Measurements from ENCODE around the gene FIS1.
"Not testable (repeated sequence)": the region's sequence is repeated elsewhere in the genome, so short reads cannot be mapped to it uniquely, and the experiment has no call there.

Gene FIS1

DNA sequence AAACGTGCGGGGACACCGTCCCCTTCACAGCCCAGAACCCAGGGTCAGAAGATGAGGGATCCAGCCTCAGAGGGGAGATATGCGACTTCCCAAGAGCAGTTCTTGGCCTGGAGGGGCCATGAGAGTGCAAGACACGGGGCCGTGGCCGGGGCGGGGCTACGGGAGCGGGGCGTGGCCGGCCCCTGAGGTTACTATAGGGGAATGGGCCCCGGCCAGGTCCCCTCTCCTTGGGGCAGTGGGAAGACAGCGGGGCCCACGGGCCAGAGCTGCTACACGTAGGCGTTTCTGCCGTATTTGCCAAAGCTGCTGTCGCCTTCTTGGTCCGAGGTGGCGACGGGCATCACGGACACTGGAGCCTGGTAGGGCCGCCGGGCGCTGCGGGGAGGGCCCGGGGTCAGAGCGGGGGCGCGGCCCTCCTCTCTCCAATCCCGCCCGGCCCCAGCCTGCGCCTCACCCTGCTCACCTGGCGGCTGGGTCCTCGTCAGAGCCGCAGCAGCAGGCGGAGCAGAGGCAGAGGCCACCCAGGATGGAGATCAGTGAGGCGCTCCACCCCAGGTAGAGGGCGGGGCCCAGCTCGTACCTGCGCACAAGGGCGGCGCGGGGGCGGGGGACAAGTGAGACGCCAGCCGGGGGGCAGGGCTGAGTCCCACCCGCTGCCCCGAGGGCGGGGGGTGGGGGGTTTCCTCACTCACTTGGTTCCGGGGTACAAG lies 12.6 kb downstream of the FIS1 start:
- no peak for DNase-seq

DNA sequence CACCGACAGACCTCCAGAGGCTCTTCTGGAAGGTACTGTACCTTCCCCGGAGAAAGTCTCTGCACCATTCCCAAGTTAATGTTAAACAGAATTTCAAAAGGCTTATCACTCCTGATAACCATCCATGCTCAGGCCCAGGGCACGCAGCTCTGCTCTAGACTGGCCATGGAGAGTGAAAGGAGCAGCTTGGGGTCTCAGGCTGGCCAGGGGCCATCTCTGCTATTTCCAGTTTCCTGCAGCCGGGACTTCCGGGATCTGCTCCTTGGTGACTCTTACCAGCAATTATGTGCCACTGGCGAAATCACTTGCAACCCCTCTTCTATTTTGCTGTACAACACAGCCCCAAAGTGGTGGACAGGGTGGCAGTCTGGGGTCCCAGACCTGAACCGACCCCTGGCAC lies 13.2 kb downstream of the FIS1 start:
- no peak for DNase-seq

DNA sequence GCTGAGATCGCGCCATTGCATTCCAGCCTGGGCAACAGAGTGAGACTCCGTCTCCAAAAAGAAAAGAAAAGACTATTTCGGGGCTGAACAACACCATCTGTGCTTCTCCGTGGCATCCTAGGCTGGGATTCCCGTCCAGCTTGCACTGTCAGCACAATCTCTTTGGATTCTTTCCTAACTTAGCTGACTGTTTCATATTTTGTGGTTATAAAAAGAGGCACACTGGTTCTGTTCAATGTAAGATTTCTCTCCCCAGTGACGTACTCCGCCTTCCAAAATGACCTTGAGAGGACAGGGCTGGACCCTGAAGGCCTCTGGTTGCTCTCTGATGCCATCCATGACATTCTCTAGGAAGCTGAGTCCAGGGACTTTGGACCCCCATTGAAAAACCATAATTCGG lies 18.2 kb downstream of the FIS1 start:
- no peak for DNase-seq

DNA sequence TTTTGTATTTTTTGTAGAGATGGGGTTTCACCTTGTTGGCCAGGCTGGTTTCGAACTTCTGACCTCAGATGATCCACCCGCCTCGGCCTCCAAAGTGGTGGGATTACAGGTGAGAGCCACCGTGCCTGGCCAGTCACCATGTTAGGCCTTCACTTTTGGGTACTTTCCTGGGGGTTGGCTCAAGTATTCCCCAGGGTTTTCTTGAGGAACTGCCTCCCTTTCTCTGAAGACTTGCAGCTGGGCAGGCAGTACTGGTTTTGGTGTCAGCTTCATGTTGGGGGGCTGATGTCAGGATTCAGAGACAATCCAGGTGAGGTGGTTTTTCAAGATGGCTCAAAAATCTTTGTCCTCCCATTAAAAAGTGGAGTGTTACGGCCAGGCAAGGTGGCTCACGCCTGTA lies 19.2 kb downstream of the FIS1 start:
- no peak for DNase-seq

DNA sequence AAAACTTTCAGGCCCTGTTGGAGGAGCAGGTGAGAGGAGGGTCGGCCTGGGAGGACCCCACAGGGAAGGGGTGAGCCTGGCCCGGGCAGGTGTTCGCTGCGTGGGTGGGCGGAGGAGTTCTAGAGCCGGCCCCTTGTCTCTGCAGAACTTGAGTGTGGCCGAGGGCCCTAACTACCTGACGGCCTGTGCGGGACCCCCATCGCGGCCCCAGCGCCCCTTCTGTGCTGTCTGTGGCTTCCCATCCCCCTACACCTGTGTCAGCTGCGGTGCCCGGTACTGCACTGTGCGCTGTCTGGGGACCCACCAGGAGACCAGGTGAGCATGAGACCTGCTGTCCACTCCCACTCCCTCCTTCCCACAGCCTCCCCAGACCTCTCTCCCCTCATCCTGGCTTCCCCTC lies 21.4 kb downstream of the FIS1 start:
- no peak for DNase-seq

DNA sequence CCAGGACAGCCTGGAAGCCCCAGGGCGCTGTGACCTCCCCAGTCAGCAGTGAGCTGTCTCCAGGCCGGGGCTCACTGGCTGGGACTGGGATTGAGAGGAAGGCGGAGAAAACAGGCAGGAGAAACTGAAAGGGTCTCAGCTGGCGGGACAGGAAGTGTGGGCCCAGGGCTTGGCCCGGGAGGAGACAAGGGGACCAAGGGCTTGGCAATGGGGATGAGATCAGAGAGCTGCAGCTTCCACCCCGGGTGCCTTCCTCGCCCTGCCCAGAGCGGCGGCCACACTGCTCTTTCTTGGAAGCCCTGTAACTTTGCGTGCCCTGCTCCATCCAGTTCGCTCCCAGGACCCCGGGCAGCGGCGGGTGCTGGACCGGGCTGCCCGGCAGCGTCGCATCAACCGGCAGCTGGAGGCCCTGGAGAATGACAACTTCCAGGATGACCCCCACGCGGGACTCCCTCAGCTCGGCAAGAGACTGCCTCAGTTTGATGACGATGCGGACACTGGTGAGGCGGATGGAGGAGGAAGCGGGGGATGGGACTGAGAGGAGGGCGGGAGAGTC lies 22.5 kb downstream of the FIS1 start:
- DNase-seq: no peak

DNA sequence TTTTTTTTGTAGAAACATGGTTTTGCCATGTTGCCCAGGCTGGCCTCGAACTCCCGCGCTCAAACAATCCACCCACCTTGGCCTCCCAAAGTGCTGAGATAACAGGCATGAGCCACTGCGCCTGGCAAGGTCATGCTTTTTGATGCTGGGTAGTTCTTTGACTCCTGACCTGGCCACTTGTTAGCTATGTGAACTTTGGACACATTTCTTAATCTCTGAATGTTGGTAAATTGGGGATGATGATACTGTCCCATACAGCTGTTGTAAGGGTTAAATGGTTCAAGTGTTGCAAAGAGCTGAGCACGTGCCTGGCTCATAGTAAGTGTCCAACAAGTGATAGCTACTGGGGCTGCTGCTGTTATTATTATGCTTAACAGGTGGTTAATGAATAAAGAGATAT lies 24.6 kb downstream of the FIS1 start:
- DNase-seq: no peak

DNA sequence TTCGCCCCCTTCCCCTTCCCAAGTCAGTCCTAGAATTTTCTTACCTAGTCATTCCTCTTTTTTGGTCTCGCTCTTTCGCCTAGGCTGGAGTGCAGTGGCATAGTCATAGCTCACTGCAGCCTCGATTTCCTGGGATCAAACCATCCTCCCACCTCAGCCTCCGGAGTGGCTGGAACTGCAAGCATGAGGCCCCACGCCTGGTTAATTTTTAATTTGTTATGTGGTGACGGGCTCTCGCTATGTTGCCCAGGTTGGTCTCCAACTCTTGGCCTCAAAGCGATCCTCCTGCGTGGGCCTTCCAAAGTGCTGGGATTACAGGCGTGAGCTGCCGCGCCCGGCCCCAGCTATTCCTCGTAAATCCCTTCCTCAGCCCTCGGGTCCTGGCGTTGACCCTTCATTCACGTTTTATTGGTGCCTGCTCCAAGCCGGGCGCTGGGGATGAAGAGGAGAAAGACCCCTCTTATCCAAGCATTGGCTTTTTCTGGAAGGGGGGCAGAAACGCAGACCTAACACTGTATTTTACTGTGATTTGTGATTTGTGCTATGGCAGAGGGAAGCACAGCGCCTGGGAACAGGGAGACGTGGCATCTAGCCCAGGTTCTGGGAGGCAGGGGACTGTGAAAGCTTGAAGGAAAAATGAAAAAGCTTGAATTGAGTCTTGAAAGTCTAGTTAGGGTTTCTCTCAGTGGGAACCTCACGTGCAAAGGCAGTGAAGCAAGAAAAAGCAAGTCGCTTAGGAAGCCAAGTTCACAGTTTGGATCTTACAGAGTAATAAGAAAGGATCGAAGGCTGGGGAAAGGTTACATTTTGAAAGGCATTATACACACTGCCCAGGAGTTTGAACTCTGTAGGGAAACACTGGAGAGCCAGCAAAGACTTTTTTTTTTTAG lies 26.4 kb downstream of the FIS1 start:
- no peak for DNase-seq

DNA sequence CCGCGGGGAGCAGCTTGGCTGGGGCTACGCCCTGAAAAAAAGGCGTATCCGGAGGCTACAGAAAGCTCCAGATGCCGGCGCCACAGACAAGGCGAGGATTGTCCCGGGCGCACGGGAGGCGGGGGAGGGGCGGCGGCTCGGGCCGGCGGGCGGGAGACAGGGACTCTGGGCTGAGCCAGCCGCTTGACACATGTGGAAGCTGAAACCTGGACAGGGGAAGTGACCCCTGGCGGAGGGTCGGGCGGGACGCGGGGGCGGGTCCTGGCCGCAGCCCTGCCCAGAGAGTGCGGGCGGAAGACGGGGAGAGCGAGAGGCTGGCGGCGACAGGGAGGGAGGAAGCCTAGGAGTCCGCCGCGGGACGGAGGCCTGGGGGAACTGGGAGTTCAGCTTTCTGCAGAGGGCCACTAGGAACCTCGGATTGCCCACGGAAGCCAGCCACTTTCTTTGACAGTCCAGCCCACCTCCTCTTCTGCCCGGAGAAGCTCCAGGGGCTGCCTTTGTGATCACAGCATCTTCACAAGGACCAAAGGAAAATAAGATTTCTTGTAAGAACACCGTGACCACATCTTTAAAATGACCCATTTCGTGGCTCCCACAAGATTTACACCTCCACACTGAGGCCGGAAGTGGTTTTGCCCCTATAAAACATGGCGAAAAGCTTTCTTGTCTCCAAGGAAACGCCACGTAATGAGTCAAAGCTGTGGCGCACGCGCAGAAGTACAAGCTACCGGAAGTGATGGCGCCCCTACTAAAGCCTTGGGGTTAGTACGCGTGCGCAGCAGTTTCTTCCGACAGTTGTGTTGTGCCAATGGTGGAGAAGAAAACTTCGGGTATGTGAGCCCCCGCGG lies 27.3 kb downstream of the FIS1 start, which contains the start of the genes PLOD3 and ZNHIT1:
PLOD3 (minus strand) TSS at position 194 of the 848 bp plus-strand sequence. CDS start 307 bp downstream, outside the sequence.
ZNHIT1 (plus strand) TSS at position 778 of the 848 bp plus-strand sequence; CDS start at position 809, 31 bp downstream.
- DNase-seq: peak; percentile 94

DNA sequence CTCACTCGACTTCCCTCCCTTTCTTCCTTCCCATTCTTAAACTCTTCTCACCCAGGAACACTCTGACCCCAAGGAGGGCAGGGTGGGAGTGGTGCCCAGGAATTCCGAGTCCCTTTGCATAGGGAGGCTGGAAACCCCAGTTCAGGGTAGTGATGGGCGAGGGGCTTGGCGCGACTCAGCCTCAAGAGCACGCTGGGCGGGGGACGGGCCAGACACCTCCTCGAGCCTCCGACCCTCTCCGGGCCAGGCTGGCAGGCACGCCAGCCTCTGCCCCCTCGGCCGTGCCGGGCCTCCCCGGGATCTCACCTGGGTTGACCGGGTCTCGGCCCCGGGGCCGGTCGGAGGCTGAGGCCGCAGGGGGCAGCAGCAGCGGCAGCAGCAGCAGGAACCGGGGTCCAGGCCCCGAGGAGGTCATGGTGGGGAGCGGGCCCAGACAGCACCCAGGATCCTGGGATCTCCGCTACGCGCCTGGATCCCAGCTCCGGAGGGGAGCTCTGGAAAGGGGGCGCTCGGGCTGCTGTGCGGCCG lies 28.0 kb downstream of the FIS1 start:
- DNase-seq: no peak

DNA sequence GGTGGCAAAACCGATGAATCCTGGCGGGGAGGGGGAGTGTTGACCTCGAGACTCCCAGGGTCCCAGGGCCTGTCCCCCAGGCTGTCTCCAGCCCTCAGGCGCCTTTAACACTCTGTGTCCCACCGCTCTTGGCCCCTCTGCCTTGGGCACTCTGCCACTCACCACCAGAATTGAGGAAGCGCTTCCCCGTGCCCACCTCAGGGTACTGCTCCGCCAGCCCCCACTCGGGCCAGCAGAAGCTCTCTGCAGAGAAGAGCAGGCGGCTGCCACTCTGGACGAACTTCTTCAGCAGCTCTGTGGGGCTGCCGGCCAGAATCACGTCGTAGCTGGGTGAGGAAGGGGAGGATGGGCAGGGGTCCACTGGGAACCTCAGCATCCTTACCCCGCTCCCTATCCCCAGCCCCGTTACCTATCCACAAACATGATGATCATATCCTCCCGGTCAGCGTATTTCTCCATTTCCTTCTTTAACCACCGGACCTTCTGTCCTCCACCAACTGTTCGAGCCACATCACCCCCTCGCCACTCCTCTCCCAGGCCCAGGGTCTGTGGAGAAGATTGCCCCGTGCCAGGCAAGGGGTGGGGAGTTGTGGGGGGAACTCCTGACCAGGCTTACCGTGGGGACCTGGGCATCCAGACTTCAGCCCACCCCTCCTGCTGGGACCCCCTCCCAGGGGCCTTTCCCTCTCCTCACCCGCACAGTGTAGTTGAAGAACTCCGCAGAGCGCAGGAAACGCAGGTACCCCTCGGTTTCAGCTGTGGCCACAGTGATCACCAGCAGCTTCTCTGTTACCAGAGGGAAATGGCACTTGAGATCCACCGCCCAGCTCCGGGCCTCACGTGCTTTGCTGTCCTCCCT lies 28.7 kb downstream of the FIS1 start:
- no peak for DNase-seq

DNA sequence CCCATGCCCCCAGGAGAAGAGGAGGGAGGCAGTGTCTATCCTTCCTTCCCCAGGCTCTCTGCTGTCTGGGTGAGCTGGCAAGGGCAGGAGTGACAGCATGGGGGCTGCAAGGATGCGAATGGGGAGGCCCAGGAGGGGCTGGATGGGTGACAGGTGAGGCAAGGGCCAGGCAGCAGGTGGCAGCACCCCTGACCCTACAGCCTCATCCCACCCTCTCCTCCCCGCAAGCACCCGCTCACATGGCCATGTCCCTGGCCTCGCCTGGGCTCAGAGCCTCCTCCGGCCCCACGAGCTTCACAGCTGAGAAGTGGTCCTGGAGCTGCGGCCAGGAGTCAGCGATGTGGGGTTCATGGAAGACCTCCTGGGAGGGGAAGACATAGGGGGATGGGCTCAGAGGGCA lies 32.9 kb downstream of the FIS1 start:
- no peak for DNase-seq

DNA sequence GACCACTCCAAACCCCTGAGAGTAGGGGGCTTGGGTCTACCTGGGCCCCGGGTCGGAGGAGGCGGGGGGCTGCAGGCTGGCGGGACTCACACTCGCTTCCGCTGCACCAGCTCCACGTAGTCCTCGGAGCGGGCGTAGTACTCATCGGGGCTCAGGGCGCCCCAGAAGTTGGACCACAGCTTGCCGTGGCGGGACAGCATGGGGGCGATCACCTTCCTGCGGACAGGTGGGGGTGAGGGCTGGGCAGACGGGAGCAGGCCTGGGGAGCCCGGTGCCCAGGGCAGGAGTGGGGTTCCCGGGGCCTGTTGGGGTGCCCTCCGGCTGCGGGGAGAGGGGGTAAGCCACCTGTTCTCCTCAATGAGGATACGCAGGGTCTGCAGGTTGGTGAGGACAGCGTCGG lies 33.4 kb downstream of the FIS1 start:
- DNase-seq: no peak

DNA sequence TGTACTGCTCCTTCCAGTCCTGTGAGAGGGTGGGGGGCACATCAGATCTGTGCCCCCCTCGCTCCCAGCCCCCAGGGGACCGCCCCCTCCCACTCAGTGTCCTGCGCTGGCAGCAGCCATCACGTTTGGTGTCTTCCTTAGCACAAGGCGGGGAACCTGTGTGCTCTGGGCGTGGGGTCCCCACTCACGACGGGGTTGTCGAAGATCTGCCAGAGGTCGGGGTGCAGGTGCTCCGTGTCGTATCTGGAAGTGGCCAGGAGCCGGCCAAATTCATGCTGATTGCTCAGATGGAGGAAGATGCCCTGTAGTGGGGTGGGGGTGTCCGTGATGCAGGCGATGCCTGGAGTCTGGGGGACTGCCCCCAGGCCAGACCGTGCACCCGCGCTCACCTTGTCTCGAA lies 34.7 kb downstream of the FIS1 start:
- no peak for DNase-seq

DNA sequence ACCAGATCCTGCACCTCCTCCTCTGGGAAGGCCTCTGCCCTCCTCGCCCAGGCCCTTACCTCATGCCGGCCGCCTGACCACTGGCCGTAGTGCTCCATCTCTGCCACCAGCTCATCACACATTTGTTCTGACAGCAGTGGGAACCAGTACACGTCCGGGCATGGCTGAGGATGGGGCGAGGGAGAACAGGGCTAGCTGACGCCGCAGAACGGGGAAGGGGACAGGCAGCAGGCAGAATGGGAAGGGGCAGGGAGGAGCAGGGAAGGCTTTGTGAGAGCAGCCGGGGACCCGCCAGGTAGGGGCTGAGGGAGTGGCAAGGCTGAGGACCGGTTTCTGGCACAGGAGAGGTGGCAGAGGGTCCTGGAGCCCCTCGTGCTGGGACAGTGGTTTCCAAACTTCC lies 36.1 kb downstream of the FIS1 start:
- DNase-seq: no peak

DNA sequence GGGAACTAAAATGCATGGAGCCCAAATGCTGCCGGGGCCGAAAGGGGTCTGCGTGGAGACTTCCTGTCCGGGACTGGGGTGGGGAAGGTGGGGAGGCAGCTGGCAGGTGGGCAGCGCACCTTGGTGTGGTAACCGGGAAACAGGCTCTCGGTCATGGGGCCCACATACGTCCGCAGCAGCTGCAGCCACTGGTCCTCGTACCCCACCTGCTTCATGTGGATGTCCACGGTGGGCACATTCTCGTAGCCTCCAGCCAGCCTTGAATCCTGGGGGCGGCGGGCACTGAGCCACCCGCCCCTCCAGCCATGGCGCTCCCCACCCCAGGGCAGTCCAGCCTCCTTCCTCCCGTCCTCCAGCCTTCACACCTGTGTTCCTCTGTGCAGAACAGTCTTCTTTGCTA lies 37.4 kb downstream of the FIS1 start:
- no peak for DNase-seq

DNA sequence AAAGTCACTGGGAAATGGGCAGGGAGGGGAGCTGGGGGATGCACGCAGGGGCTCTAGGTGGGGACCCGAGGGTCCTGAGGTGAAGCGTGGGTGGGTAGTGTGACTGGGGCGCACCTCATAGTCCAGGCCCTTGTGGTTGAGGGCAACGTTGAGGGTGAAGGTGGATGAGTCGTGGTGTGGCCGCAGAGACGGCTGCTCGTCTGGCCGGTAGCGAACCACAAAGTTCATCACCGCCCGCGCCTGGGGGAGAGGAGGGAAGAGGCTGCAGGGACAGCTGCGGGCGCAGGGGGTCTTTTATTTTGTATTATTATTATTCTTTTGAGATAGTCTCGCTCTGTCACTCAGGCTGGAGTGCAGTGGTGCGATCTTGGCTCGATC lies 38.2 kb downstream of the FIS1 start:
- DNase-seq: no peak

DNA sequence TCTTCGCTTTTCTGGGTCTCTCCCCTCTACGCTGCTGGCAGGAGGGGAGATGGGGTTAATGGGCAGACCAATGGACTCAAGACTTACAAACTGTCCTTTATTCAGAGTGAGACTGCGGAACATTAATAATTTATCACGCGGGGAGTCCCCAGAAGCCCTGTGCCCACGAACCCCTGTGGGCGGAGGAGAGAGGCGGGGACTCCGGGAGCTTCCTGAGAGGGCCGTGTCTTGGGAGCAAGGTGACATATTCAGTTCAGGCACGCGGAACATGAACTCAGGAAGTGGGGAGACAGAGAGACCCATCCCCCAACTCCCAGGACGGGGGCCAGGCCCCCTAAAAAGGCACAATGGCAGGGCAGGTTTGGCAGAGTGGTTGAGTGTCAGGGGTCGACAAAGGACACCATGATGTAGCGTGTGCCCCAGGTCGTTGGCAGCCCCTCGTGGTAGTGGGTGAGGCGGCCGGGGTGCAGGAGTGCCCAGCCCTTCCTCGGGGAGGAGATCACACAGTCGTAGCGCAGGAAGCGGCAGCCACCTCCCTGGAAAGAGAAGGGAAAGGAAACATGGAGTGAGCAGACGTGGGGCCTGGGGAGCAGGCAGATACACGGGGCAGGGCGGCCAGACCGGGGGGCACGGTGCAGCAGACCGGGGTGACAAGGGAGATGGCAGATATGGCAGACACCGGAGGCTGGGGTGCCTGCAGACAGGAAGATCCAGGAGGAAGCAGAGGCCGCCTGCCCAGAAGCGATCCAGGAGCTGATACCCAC lies 38.8 kb downstream of the FIS1 start:
- DNase-seq: no peak

DNA sequence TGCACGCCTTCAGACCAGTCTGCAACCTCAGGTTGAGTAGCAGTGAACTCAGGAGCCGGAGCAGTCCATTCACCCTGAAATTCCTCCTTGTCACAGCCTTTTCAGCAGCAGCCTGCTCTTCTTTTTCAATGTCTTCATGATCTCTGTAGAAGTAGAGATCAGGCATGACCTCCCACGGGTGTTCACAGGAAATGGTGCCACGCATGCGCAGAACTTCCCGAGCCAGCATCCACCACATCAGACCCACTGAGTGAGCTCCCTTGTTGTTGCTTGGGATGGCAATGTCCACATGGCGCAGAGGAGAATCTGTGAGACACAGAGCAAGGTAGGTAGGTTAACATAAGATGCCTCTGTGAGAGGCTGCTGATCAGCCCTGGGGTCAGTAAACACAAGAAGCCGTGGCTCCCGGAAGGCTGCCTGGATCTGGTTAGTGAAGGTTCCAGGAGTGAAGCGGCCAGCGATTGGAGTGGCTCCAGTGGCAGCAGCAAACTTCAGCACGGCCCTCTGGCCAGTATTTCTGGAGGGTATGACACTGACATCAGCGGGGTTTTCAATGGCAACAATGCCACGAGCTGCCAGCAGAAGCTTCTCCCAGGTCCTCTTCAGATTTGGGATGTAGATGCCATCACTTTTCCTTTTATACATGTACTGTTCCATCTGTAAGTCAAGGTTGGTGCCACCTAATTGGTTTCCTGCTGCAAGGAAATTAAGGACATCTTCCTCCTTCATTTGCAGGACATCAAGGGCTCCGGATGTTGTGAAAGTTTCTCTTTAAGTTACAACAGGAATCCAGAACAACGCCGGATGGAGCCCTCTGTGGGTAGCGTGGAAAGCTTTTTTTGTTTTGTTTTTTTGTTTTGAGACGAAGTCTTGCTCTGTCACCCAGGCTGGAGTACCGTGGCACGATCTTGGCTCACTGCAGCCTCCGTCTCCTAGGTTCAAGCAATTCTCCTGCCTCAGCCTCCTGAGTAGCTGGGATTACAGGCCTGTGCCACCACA lies 40.8 kb downstream of the FIS1 start:
- not testable (repeated sequence) for DNase-seq

DNA sequence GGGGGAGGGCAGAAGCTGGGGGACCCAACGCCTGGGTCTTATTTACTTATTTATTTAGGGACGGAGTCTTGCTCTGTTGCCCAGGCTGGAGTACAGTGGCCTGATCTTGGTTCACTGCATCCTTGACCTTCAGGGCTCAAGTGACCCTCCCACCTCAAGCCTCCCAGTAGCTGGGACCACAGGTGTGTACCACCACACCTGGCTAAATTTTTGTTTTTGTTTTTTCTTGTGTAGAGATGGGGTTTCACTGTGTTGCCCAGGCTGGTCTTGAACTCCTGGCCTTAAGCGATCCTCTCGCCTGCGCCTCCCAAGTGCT lies 42.3 kb downstream of the FIS1 start:
- DNase-seq: no peak

Measured in NCI-H226 (cell line).